Endodermal cell (in vitro differentiated cells): ENCODE results near the gene SYNE1. TPM values are rescaled to one million over a fixed set of nuclear protein-coding genes. Genes with fewer than 3 reads are reported as not detected.
"Not testable (repeated sequence)": the region's sequence is repeated elsewhere in the genome, so short reads cannot be mapped to it uniquely, and the experiment has no call there.

Source experiments
- DNase-seq: peaks from one replicate; pipeline ENCODE4 v3.0.0-alpha.2; 2017
- H3K27ac ChIP-seq: 2 replicates; pipeline ENCODE4 v1.5.1; 2013; ENCODE audit warnings: mild to moderate bottlenecking, low read depth, low read length, moderate library complexity
- H3K27me3 ChIP-seq: 2 replicates; pipeline ENCODE4 v1.6.1; 2013; ENCODE audit warnings: mild to moderate bottlenecking, low read length, moderate library complexity; ENCODE audit not compliant: insufficient read depth, control insufficient read depth, poor library complexity, severe bottlenecking
- H3K36me3 ChIP-seq: 2 replicates; pipeline ENCODE4 v1.7.0; 2013; ENCODE audit warnings: mild to moderate bottlenecking, low read length, moderate library complexity; ENCODE audit not compliant: control insufficient read depth, insufficient read depth
- H3K4me1 ChIP-seq: one replicate; pipeline ENCODE4 v1.7.0; 2013; ENCODE audit warnings: low read length; ENCODE audit not compliant: control insufficient read depth, insufficient read depth
- H3K4me3 ChIP-seq: 2 replicates; pipeline ENCODE4 v1.5.1; 2013; ENCODE audit warnings: mild to moderate bottlenecking, low read length, moderate library complexity
- H3K9ac ChIP-seq: 2 replicates; pipeline ENCODE4 v1.6.1; 2013; ENCODE audit warnings: mild to moderate bottlenecking, low read length, moderate library complexity; ENCODE audit not compliant: poor library complexity, severe bottlenecking; ENCODE audit errors: extremely low read depth
- H3K9me3 ChIP-seq: 2 replicates; pipeline ENCODE4 v1.6.1; 2013; ENCODE audit warnings: mild to moderate bottlenecking, low read length, moderate library complexity; ENCODE audit not compliant: control insufficient read depth
- H3K27ac Mint-ChIP-seq: 2 replicates; pipeline ENCODE4 v1.8.0; 2020; ENCODE audit warnings: mixed read lengths
- H3K27me3 Mint-ChIP-seq: 2 replicates; pipeline ENCODE4 v1.8.0; 2021; ENCODE audit warnings: mild to moderate bottlenecking, mixed read lengths; ENCODE audit not compliant: insufficient read depth
- H3K36me3 Mint-ChIP-seq: 2 replicates; pipeline ENCODE4 v1.8.0; 2020; ENCODE audit warnings: low read depth, mixed read lengths
- H3K4me1 Mint-ChIP-seq: 2 replicates; pipeline ENCODE4 v1.8.0; 2020; ENCODE audit warnings: mixed read lengths
- H3K4me3 Mint-ChIP-seq: 2 replicates; pipeline ENCODE4 v1.8.0; 2020; ENCODE audit warnings: mild to moderate bottlenecking, moderate library complexity, mixed read lengths
- H3K9me3 Mint-ChIP-seq: 2 replicates; pipeline ENCODE4 v1.8.0; 2020; ENCODE audit warnings: mild to moderate bottlenecking, mixed read lengths
- CTCF ChIP-seq: fragments of 200-600 bp; sonication (generic); conservative IDR thresholded peaks from 2 replicates; pipeline ENCODE4 v1.5.0; 2021; ENCODE audit warnings: antibody characterized with exemption, mild to moderate bottlenecking
- WGBS, 2 experiments: methylation state at CpG; one replicate each; pipeline versions ENCODE4 v1.1.5 to v1.1.7; 2013; ENCODE audit warnings: missing lambda C conversion rate in 2 of 2, mixed read lengths in 1 of 2; ENCODE audit not compliant: insufficient coverage in 1 of 2, insufficient read length in 1 of 2; 5-methylcytosine and 5-hydroxymethylcytosine counted together
- total RNA-seq, 2 donors: library from RNA; stranded (reverse); fragmentation: NEBNext Ultra II Directional in 1 of 2; extraction: Animal tissue kit (Norgen Biotek cat#: 25700) in 1 of 2; gene quantifications; 2 replicates in 1 of 2; 3 replicates in 1 of 2; pipeline ENCODE4 v1.2.1, GENCODE V29; 2021

SYNE1 gene
- total RNA-seq, 2 donors from 2014 or later = 7.9 to 9.5 TPM

- Mint-ChIP-seq H3K4me3 (no peak overlapping the region), H3K27ac (no peak overlapping the region), H3K27me3 (peaks cover 2% of the 10 kb centered on the region), H3K9me3 (peaks cover 5% of the 10 kb centered on the region), H3K4me1 (peaks cover 11% of the 10 kb centered on the region), H3K36me3 (no peaks in the 10 kb centered on the region)
- Histone ChIP-seq H3K36me3 (no peaks in the 10 kb centered on the region), H3K4me1 (peaks cover 4% of the 10 kb centered on the region), H3K4me3 (no peak overlapping the region), H3K9ac (no peak overlapping the region), H3K27me3 (no peaks in the 10 kb centered on the region), H3K27ac (no peak overlapping the region), H3K9me3 (peaks cover 4% of the 10 kb centered on the region)
- 60 to 77% methylated on average over 2 to 4 of the region's 5 CpGs for WGBS, 2 experiments
- no peak for DNase-seq
- no peak for TF ChIP-seq CTCF
Observed at GRCh38 chr6:152563177-152563576, 74.0 kb downstream of the SYNE1 start.

- H3K36me3 ChIP-seq, H3K27ac Mint-ChIP-seq, H3K27me3 Mint-ChIP-seq, H3K27ac ChIP-seq, H3K36me3 Mint-ChIP-seq, H3K27me3 ChIP-seq, H3K4me3 Mint-ChIP-seq, DNase-seq, H3K4me1 ChIP-seq, H3K9ac ChIP-seq, H3K4me1 Mint-ChIP-seq, H3K4me3 ChIP-seq: not testable (repeated sequence)
- 86% methylated on average over 1 of the region's 1 CpG; no CpG with 5 or more reads in 1 of the 2 experiments for WGBS, 2 experiments
- H3K9me3 ChIP-seq = peaks cover 22% of the 10 kb centered on the region
- peaks cover 24% of the 10 kb centered on the region for H3K9me3 Mint-ChIP-seq
Observed at GRCh38 chr6:152558798-152559197, 78.4 kb downstream of the SYNE1 start.

- H3K36me3 Mint-ChIP-seq = no peaks in the 10 kb centered on the region
- DNase-seq = no peak
- H3K4me1 ChIP-seq = no peaks in the 10 kb centered on the region
- no peak overlapping the region for H3K9ac ChIP-seq
- peaks cover under 1% of the 10 kb centered on the region for H3K4me1 Mint-ChIP-seq
- H3K4me3 ChIP-seq = no peak overlapping the region
- no peak for TF ChIP-seq CTCF
- H3K27ac ChIP-seq = no peak overlapping the region
- H3K9me3 Mint-ChIP-seq = peaks cover 24% of the 10 kb centered on the region
- H3K27me3 Mint-ChIP-seq = peaks cover 5% of the 10 kb centered on the region
- H3K27me3 ChIP-seq = no peaks in the 10 kb centered on the region
- H3K9me3 ChIP-seq = peaks cover 22% of the 10 kb centered on the region
- 100% methylated on average over 1 of the region's 1 CpG; no CpG with 5 or more reads in 1 of the 2 experiments for WGBS, 2 experiments
- H3K36me3 ChIP-seq = no peaks in the 10 kb centered on the region
- no peak overlapping the region for H3K27ac Mint-ChIP-seq
- no peak overlapping the region for H3K4me3 Mint-ChIP-seq
Observed at GRCh38 chr6:152557502-152557901, 79.7 kb downstream of the SYNE1 start.

- Mint-ChIP-seq H3K36me3 (no peaks in the 10 kb centered on the region), H3K4me3 (no peak overlapping the region), H3K27ac (no peak overlapping the region), H3K27me3 (peaks cover 4% of the 10 kb centered on the region), H3K9me3 (peaks cover 24% of the 10 kb centered on the region), H3K4me1 (peaks cover 2% of the 10 kb centered on the region)
- Histone ChIP-seq H3K27me3 (no peaks in the 10 kb centered on the region), H3K9ac (no peak overlapping the region), H3K4me3 (no peak overlapping the region), H3K27ac (no peak overlapping the region), H3K36me3 (no peaks in the 10 kb centered on the region), H3K4me1 (no peaks in the 10 kb centered on the region), H3K9me3 (peaks cover 22% of the 10 kb centered on the region)
- no peak for TF ChIP-seq CTCF
- no peak for DNase-seq
- WGBS, 2 experiments = no CpG with 5 or more reads among the region's 1 CpG
Observed at GRCh38 chr6:152554851-152555250, 82.3 kb downstream of the SYNE1 start.
